ENCODE measurements around the gene PCDHB3.
A peak's percentile ranks its signal among the peaks of the same experiment; 100 is the strongest.

Gene PCDHB3

GRCh38 chr5:141100243-141100805 lies at the start of gene PCDHB3:
TSS of gene PCDHB3 (plus strand) at chr5:141100473. CDS start at chr5:141100650, 177 bp downstream.
- TF ChIP-seq CTCF (conservative IDR thresholded peaks at IDR 0.05; ENCODE audit: control insufficient read depth, insufficient read depth, low read depth, low read length), result peak; percentile 37
- H3K4me3 ChIP-seq (ENCODE audit: control insufficient read depth, low read depth, low read length), result no peak within 1 kb of the TSS
- peak; percentile 60 for DNase-seq (ENCODE audit: low read depth)

GRCh38 chr5:141050622-141051520 lies 49.4 kb upstream of the PCDHB3 start, which contains the start of gene PCDHB1:
TSS of gene PCDHB1 (plus strand) at chr5:141051374. CDS start at chr5:141051471, 97 bp downstream.
- no peak for DNase-seq (ENCODE audit: low read depth)
- no peak for TF ChIP-seq CTCF (conservative IDR thresholded peaks at IDR 0.05; ENCODE audit: control insufficient read depth, insufficient read depth, low read depth, low read length)
- no peak within 1 kb of the TSS for H3K4me3 ChIP-seq (ENCODE audit: control insufficient read depth, low read depth, low read length)

GRCh38 chr5:141051521-141051866 lies 48.8 kb upstream of the PCDHB3 start:
- H3K4me3 ChIP-seq (ENCODE audit: control insufficient read depth, low read depth, low read length), result no peak overlapping the region
- no peak for DNase-seq (ENCODE audit: low read depth)
- no peak for TF ChIP-seq CTCF (conservative IDR thresholded peaks at IDR 0.05; ENCODE audit: control insufficient read depth, insufficient read depth, low read depth, low read length)

- no peak overlapping the region for H3K4me3 ChIP-seq (ENCODE audit: control insufficient read depth, low read depth, low read length)
Observed at GRCh38 chr5:141077826-141078225, 22.4 kb upstream of the PCDHB3 start.

GRCh38 chr5:141082228-141082627 lies 18.0 kb upstream of the PCDHB3 start:
- DNase-seq (ENCODE audit: low read depth), result no peak
- no peak for TF ChIP-seq CTCF (conservative IDR thresholded peaks at IDR 0.05; ENCODE audit: control insufficient read depth, insufficient read depth, low read depth, low read length)
- H3K4me3 ChIP-seq (ENCODE audit: control insufficient read depth, low read depth, low read length), result no peak overlapping the region

More at GRCh38 chr5:141077826-141078225, 22.4 kb upstream of the PCDHB3 start:
- no peak for DNase-seq (ENCODE audit: low read depth)
- TF ChIP-seq CTCF (conservative IDR thresholded peaks at IDR 0.05; ENCODE audit: control insufficient read depth, insufficient read depth, low read depth, low read length), result no peak

GRCh38 chr5:141084487-141084989 lies 15.7 kb upstream of the PCDHB3 start:
- peak overlapping the region; percentile 37 for H3K4me3 ChIP-seq (ENCODE audit: control insufficient read depth, low read depth, low read length)
- peak; percentile 49 for DNase-seq (ENCODE audit: low read depth)
- peak; percentile 51 for TF ChIP-seq CTCF (conservative IDR thresholded peaks at IDR 0.05; ENCODE audit: control insufficient read depth, insufficient read depth, low read depth, low read length)

Measured in fibroblast of mammary gland (primary cell).